ENCODE data around the gene RIOX2. TPM values are rescaled to one million over a fixed set of nuclear protein-coding genes. Genes with fewer than 3 reads are reported as not detected.

The RIOX2 gene
- total and polyA plus RNA-seq, 7 donors: 9.0 to 23.5 (median 16.8) TPM

GRCh38 chr3:97960993-97961766, 11.1 kb downstream of the RIOX2 start:
- WGBS, 2 donors: 91 to 96% methylated on average over 8 of the region's 8 CpGs
- H3K9me3 ChIP-seq: no peaks in the 10 kb centered on the region
- peaks cover 0 to 29% (median 19%) of the 10 kb centered on the region in 4 donors for H3K4me1 ChIP-seq
- H3K27me3 ChIP-seq: no peaks in the 10 kb centered on the region
- no peak overlapping the region for H3K27ac ChIP-seq
- no peak for DNase-seq
- TF ChIP-seq CTCF (IDR thresholded peaks at IDR 0.05) (no peak), POLR2AphosphoS5 (IDR thresholded peaks at IDR 0.05) (no peak), EP300 (IDR thresholded peaks at IDR 0.05) (no peak), POLR2A (IDR thresholded peaks at IDR 0.05) (no peak)
- H3K4me3 ChIP-seq: no peak overlapping the region
- peaks cover 0 to 8% (median 0%) of the 10 kb centered on the region in 4 donors for H3K36me3 ChIP-seq
- intact Hi-C loops (cut with DNase I): no loop called here

- TF ChIP-seq POLR2A (IDR thresholded peaks at IDR 0.05): no peak
- TF ChIP-seq POLR2AphosphoS5 (IDR thresholded peaks at IDR 0.05): no peak
- no peak for TF ChIP-seq CTCF (IDR thresholded peaks at IDR 0.05)
- TF ChIP-seq EP300 (IDR thresholded peaks at IDR 0.05): no peak
- Histone ChIP-seq H3K9me3 (no peaks in the 10 kb centered on the region), H3K4me3 (no peak overlapping the region), H3K27ac (no peak overlapping the region), H3K4me1 (peaks cover 0 to 24% (median 17%) of the 10 kb centered on the region in 4 donors), H3K27me3 (no peaks in the 10 kb centered on the region), H3K36me3 (peaks cover 0 to 12% (median 0%) of the 10 kb centered on the region in 4 donors)
- intact Hi-C loops (cut with DNase I): no loop called here
- 84 to 91% methylated on average over 5 of the region's 5 CpGs for WGBS, 2 donors
- no peak for DNase-seq
Observed at GRCh38 chr3:97960551-97960950, 11.7 kb downstream of the RIOX2 start.

GRCh38 chr3:97959872-97960271, 12.4 kb downstream of the RIOX2 start:
- Histone ChIP-seq H3K9me3 (no peaks in the 10 kb centered on the region), H3K27ac (no peak overlapping the region), H3K36me3 (peaks cover 0 to 18% (median 0%) of the 10 kb centered on the region in 4 donors), H3K27me3 (no peaks in the 10 kb centered on the region), H3K4me3 (no peak overlapping the region), H3K4me1 (peaks cover 0 to 21% (median 14%) of the 10 kb centered on the region in 4 donors)
- no peak for DNase-seq
- 90 to 92% methylated on average over 5 of the region's 5 CpGs for WGBS, 2 donors
- no peak for TF ChIP-seq CTCF (IDR thresholded peaks at IDR 0.05)
- TF ChIP-seq POLR2AphosphoS5 (IDR thresholded peaks at IDR 0.05): no peak
- no peak for TF ChIP-seq EP300 (IDR thresholded peaks at IDR 0.05)
- TF ChIP-seq POLR2A (IDR thresholded peaks at IDR 0.05): no peak
- intact Hi-C loops (cut with DNase I): loop anchor here (5.0 kb wide), 1 partner anchor 62 kb away; no protein-coding TSS in a partner anchor

- Histone ChIP-seq H3K36me3 (peaks cover 0 to 27% (median 6%) of the 10 kb centered on the region in 4 donors), H3K9me3 (no peaks in the 10 kb centered on the region), H3K27ac (peak overlapping the region in 1 of 4 donors; percentile 6), H3K4me1 (peaks cover 0 to 17% (median 14%) of the 10 kb centered on the region in 4 donors), H3K4me3 (no peak overlapping the region), H3K27me3 (no peaks in the 10 kb centered on the region)
- intact Hi-C loops (cut with DNase I): loop anchor here (5.0 kb wide), 1 partner anchor 64 kb away; no protein-coding TSS in a partner anchor
- TF ChIP-seq POLR2A (IDR thresholded peaks at IDR 0.05) (no peak), EP300 (IDR thresholded peaks at IDR 0.05) (no peak), CTCF (IDR thresholded peaks at IDR 0.05) (no peak), POLR2AphosphoS5 (IDR thresholded peaks at IDR 0.05) (no peak)
- DNase-seq: no peak
- WGBS, 2 donors: 92 to 97% methylated on average over 9 of the region's 9 CpGs
Observed at GRCh38 chr3:97958796-97959195, 13.4 kb downstream of the RIOX2 start.
